LoVo (cell line): ENCODE results near the gene DNAJC3.
A peak's percentile ranks its signal among the peaks of the same experiment; 100 is the strongest.
"Not testable (repeated sequence)": the region's sequence is repeated elsewhere in the genome, so short reads cannot be mapped to it uniquely, and the experiment has no call there.

Experiments used
- DNase-seq: peaks from one replicate; pipeline ENCODE4 v3.0.0-alpha.2; 2016; ENCODE audit warnings: low spot score

DNAJC3 gene

DNA sequence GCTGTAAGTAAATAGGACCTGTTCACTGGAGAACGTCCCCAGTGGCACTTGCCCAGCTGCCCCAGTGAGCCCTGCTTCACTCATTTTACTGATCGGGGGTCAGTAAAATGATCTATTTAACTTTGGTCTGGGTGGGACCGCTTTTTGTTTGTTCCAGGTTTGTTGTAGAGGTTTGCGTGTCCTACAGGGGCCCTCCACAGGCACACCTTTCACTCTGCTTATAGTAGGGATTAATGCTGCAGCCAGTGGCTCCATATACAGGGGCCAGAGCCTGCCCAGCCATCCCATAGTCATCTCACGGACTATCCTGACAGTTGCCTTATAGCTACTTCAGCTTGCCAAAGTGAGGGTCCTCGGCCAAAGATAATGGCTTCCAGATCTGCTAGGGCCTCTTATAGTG is 104.1 kb downstream of the DNAJC3 start:
- no peak for DNase-seq

DNA sequence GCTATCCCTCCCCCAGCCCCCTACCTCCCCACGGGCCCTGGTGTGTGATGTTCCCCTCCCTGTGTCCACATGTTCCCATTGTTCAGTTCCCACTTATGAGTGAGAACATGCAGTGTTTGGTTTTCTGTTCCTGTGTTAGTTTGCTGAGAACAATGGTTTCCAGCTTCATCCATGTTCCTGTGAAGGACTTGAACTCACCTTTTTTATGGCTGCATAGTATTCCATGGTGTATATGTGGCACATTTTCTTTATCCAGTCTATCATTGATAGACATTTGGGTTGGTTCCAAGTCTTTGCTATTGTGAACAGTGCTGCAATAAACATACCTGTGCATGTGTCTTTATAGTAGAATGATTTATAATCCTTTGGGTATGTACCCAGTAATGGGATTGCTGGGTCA is 105.0 kb downstream of the DNAJC3 start:
- not testable (repeated sequence) for DNase-seq

DNA sequence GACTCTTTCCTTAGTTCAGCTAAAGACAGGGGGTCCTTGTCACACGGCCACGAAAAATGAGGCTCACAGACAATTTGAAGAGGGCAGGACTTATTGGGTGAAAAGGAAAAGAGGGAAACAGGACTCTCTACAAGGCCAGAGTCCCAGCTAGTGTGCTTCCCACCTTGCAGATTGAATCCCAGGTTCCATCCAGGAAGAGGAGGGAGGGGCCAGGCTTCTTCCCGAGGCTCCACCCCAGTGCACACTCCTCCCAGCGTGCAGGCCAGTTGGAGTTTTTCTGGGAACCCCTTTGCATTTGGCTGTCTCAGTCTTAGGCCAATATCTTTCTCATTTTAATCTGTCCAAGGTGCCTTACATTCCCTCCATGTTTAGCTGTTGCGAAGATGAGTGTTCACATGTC is 106.8 kb downstream of the DNAJC3 start:
- no peak for DNase-seq

DNA sequence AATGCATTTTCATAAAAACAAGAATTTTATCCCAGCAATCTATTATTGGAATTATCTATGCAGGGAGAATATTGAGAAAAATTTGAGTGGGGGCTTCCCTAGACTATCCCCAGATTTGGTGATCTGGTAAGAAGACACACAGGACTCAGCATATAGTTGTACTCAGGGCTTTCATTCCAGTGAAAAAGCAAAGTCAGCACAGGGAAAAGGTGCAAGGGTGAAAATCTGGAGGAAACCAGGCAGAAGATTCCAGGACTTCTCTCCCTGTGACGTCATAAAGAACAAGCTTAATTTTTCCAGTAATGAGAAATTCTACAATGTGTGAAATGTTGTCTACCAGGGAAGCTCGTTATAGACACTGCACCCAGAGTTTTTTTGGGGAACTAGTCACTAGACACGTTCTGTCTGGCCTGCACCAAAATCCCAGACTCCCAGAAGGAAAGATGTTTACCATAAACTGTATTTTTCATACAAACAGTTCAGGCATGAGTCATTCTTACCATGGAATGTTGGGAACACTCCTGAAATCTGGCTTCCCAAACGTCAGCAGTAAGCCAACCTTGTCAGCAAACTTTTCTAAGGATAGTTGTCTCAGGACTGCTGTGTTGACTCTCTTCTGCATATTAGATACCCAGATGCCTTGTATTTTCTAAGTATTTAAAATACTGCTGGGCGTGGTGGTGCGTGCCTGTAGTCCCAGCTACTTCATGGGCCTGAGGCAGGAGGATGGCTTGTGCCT is 107.4 kb downstream of the DNAJC3 start:
- DNase-seq: no peak

DNA sequence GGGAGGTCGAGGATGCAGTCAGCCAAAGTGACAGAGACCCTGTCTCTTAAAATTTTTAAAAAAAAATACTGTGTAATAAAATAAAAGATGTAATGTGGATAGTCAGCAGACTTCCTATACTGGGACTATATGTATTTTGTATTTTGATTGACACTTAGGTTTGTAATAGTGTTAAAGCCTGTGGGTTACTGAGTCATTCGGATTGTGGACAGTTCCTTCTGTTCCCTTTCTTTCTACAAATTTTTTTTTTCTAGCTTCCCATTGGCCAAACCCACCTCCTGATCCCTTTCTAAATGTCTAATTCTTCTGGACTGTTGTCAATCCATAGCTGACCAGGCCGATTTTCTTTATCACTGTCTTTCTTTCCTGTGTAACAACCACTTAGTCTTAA is 108.0 kb downstream of the DNAJC3 start:
- DNase-seq: no peak

DNA sequence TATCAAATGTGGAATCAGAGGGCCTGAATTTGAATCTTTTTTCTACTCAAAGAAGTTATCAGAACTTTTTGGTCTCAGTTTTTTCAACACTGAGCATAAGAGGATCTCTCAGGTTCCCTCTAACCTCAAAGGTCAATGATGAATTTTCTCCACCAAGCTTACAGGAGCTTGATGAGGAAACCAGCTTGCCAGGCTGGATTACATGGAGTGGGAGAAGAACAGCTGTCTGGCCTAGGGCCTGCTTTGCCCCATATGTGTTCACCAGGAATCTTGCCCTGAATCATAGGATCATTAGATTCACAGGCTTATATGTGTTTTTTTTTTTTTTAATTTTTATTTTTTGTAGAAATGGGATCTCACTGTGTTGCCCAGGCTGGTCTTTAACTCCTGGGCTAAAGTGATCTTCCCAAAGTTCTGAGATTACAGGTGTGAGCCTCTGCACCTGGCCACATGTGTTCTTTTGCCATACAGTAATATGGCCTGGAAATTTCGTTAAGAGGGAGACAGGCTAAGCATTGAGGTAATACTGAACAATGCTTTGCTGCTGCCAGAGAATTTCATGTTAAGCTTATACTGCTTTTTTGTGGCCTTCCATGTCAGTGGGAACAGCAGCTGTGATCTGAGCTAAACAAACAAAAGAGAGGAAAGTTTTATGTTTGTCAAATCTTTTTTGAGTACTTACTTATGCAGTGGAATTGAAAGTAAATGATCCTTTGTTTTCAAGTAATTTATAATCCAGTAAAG is 110.6 kb downstream of the DNAJC3 start:
- DNase-seq: no peak

DNA sequence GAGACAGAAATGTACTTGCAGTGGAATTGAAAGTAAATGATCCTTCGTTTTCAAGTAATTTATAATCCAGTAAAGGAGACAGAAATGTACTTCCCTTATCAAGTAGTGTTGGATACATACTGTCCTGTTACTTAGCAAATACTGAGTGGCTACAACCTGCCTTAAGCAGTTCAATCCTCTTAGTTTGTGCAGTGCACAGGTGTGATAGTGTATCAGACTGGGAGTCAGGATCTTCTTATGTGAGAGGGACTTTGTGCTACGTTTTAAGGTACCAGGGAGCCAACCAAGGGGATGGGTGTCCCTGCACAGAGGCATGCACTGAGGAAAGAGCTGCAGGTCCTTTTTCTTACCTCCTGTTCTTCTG is 111.1 kb downstream of the DNAJC3 start:
- no peak for DNase-seq

DNA sequence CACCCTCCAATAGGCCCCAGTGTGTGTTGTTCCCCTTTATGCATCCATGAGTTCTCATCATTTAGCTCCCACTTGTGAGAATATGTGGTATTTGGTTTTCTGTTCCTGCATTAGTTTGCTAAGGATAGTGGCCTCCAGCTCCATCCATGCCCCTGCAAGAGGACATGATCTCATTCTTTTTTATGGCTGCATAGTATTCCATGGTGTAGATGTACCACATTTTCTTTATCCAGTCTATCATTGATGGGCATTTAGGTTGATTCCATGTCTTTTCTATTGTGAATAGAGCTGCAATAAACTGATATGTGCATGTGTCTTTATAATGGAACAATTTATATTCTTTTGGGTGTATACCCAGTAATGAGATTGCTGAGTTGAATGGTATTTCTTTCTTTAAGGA is 112.4 kb downstream of the DNAJC3 start:
- not testable (repeated sequence) for DNase-seq

DNA sequence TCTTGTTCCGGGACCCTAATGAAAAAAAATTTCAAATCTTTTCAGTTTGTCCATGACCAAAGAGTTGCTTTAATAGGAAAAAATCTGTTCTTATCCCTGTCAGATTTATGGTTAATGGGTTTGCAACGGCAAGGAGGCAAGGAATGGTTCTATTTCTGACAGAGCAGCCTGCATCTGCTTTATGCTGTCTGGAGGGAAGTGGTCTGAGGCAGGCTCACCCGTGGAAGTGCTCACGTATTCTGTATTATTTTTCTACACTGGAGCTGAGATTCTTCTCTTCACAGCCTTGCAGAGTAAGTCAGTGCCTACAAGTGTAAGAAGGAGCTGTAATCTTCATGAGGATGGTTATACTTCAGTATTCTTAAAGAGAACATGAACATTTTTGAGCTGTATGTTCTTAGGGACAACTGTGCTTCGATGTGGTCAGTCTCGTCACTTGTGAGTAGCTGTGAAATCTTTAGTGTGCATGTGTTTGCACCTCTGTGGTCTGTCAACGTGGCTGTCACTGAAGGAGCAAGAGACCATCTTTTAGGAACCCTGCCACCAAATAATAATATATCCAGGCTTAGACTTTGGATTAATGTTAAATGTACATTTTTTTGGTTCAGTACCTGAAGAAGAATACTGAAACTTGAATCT is 114.3 kb downstream of the DNAJC3 start:
- no peak for DNase-seq

DNA sequence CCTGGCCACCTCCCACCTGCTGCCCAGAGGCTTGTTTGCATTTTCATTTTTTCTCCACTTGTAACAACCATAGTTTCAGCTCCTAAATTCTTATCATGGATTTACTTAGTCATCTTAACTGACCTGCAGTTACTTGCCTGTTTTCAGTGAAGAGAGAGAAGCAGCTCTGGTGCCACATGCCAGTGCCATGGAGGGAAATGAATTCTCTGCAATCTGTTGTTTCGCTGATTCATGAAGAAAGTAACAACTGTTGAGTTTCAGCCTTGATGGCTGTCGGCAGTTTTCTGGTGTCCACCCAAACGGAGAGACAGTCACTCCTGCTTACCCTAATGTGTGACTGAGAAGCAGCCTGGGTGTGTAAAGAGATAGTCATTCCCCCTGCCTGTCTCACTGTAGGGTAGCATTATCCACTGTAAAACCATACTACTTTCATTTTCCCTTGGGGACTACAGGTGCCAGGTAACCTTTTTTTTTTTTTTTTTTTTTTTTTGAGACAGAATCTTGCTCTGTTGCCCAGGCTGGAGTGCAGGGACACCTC is 116.1 kb downstream of the DNAJC3 start:
- DNase-seq: no peak

DNA sequence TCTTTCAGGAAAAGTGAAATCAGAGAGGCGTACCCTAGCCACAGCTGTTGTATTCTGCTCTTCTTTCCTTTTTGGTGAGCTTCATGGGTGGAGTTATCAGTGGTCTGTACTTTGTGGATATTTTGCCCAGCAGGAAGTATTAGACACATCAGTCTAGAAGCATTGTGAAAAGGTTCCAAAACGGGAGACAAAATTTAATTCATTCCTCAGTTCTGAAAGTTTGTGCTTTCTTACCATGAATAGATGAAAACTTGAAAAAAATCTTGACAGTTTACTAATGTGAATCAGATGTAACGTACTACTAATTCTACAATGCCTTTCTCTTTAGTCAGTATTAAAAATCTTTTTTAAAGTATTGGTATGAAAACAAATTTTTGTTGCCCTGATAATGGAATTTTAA is 116.8 kb downstream of the DNAJC3 start:
- DNase-seq: no peak

DNA sequence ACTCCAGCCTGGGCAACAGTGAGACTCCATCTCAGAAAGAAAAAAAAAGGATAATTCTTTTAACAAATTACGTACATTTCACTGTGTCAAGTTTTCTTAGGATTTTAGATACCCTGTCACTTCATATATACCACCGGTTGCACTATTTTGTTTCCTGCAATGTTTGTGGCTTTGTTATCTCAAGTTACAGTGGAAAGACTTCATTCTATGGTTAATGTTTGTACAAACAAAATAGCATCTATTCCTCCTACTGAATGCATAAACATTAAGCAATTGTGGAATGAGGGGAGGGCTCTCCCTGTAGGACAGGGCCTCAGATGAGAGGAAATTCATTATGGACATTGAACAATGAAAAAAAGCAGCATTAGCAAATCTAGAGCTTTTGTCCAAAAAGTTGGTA is 120.1 kb downstream of the DNAJC3 start:
- no peak for DNase-seq

DNA sequence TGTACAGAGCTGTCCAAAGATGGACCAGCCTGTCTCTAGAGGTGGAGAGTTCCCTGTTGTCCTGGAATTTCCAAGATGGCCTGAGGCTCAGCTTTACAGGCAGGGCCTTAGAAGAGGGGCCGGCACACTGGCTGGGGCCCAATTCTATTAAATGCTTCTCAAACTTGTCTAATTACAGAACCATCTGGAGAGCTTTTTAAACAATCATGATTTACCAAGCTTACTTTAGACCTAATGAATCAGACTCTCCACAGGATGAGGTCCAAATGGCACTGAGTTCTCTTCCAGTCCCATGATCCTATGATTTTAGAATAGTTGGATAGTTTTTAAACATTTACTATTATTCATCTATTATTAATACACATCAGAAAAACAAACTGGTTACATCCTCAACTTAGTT is 123.5 kb downstream of the DNAJC3 start:
- no peak for DNase-seq

DNA sequence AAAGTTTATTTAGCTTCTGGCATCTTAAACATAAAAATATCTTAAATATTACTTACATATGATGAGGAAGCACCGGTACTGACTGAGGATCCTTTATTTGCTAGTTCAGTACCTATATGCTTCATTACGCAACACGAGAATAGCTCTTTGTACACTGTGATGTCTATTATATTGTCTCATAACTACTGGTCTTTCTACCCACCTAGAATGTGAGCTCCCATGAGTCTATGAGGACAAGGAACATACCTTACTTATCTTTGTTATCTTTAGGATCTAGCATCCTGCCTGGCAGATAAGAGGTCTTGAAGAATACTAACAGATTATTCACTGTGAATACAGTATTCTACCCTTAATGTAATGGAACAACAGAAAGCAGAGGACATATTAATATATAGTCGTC is 124.9 kb downstream of the DNAJC3 start:
- no peak for DNase-seq

DNA sequence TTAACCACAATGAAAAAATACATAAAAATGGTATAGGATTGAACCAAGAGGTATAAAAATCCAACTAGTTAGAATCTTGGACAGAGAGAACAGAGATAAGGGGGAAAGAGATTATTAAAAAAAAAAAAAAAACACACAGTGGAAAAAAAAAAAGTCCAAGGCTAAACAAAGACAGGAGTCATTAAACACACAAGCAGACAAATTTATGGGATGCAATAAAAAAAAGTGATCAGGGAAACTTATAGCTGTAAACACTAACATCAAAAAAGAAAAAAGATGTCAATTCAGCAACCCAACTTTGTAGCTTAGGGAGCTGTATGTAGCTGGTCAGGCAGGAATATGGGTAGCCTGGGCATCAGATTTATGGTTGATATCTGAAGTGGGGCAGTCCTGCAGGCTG is 129.0 kb downstream of the DNAJC3 start:
- DNase-seq: no peak

DNA sequence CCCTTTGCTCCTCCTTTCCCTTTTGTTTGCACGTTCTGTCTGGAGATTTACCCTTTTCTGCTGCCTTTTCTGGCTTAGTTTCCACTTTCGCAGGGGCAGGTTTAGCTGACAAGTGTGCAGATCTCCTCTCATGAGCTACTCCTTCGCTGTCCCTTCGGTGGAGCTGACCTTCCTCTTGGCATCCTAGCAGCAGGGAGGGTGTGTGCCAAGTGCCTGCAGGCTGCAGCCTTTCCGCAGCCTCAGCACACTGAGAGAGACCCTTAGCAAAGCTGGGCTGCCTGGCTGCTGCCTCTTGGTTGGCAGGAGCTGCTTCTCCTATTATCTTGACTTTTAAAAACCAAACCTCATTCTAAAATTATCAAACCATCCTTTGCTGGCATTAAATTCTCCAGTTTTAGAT is 132.5 kb downstream of the DNAJC3 start:
- DNase-seq: no peak

DNA sequence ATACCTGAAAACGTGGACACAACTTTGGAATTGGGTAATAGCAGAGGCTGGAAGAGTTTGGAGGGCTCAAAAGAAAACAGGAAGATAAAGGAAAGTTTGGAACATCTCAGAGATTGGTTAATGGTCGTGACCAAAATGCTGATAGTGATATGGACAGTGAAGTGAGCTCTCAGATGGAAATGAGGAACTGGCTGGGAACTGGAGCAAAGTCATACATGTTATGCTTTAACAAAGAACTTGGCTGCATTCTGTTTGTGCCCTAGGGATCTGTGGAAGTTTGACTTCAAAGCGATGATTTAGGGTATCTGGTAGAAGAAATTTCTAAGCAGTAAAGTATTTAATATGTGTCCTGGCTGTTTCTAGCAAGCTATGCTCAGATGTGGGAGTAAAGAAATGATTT is 136.2 kb downstream of the DNAJC3 start:
- no peak for DNase-seq

DNA sequence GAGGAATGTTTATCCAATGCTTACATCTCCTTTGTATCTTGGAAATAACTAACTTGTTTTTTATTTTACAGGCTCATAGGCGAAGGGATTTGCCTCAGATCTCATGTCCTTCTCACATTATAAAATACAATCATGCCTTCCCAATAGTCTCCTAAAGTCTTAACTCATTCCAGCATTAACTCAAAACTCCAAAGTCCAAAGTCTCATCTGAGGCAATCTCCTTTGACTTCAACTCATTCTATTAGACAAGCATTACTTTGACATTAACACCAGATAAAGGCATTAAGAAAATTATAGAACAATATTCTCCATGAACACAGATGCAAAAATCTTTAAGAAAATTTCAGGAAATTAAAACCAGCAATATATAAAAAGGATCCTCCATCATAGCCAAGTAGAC is 137.6 kb downstream of the DNAJC3 start:
- no peak for DNase-seq

DNA sequence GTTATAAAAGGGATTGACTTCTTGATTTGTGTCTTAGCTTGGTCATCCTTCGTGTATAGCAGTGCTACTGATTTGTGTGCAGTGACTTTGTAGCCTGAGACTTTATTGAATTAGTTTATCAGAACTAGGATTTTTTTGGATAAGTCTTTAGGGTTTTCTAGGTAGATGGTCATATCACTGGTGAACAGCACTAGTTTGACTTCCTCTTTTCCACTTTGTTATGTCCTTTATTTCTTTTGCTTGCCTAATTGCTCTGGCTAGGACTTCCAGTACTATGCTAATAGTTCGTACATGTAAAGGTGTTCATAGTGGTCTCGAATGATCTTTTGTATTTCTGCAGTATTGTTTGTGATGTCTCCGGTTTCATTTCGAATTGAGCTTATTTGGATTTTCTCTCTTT is 145.4 kb downstream of the DNAJC3 start:
- DNase-seq: no peak

DNA sequence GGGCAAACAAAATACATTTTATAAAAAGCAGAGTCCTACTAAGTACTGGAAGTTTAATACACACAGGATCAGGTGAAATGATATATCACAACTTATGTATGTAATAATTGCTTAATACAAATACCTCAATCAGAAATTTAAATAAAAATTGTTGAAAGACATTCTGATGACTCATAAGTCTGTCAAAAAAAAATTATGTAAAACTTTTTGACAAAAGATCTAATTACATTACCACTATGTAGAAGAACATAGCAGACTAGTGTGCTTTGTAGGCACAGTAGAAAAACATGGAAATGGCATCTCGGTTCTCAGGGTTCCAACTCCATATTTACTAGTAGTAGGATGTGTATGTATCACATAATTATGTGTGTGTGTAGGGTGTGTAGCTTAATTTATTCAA is 156.2 kb downstream of the DNAJC3 start:
- DNase-seq: no peak

DNA sequence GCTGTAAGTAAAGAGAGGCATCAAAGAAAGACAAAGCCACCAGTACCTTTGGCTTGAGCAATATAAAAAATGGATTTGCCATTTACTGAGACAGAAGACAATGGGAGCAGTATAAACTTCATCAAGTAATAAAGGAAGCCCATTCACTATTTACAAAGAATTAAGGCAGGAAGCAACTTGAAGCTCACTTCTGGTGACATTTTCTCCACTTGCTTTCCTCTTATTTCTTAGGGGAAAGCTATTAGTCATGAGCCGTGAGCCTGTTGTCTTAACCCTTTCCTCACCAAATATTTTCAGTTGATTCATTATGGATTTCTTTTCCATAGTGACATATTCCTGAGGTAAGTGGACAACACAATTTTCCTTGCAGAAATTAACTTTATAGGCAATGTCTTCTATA is 156.8 kb downstream of the DNAJC3 start:
- DNase-seq: no peak

DNA sequence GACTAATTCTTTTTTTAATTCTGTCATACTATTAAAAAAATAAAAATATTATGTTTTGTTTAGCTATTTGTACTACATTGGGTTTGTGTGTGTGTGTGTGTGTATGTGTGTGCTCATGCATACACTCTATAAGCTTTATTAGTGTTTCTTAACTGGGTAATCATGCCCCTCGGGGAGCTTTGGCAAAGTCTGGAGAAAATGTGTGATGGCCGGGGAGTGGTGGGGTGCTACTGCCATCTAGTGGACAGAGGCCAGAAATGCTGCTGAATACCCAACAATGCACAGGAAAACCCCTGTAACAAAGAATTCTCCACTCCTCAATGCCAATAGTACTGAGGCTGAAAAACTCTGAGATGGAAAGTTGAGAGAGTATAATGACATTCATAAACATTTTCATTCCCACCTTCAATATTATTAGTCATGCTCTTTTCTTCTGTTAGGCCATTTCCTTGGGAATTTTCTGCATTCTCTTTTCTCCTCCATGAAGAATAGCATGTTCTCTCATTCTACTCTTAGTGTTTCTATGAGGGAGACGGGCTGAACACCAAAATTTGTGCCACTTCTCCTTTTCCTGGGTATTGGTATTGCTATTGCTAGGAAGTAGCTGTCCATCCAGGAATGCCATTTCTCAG is 157.3 kb downstream of the DNAJC3 start:
- DNase-seq: peak; percentile 59

DNA sequence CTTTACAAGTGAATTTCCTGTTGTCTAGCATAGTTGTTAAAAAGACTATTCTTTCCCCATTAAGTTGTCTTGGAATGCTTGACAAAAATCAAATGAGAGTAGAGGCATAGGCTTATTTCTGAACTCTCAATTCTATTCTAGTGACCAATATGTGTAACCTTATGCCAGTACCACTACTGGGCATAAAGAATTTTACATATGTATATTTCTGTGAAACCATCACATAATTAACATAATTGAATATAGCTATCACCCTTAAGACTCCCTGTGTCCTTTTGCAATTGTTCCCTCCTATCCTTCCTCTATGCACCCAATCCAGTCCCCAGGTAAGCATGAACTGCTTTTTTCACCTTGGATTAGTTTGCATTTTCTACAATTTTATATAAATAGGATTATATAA is 165.0 kb downstream of the DNAJC3 start:
- DNase-seq: no peak
